GM12878 (cell line): ENCODE measurements around the gene POLR2F. TPM values are rescaled to one million over a fixed set of nuclear protein-coding genes. Genes with fewer than 3 reads are reported as not detected.
"Not testable (repeated sequence)": the region's sequence is repeated elsewhere in the genome, so short reads cannot be mapped to it uniquely, and the experiment has no call there.

ENCODE experiments used
- ATAC-seq: fragments of 200-7000 bp; cut with Tn5 transposase; 3 replicates; pipeline ENCODE4 v1.9.1; 2020; ENCODE audit warnings: mild to moderate bottlenecking, moderate library complexity
- BruUV-seq: library from RNA; stranded (reverse); fragments of 400-500 nt; replicated peaks from 2 replicates; lab custom pipeline; 2021; lab: Mats Ljungman, UMichigan
- CTCF ChIA-PET: fragments of 300-600 bp; sonication (Branson Sonifier 250); formaldehyde crosslinking; extraction: SDS; loops from one replicate; lab custom pipeline; 2021; ENCODE audit warnings: inconsistent platforms; lab: Yijun Ruan, JAX
- POLR2A ChIA-PET: fragments of 350-600 bp; formaldehyde crosslinking; extraction: SDS; loops from one replicate; lab custom pipeline; 2021; ENCODE audit warnings: inconsistent platforms; lab: Charles Lee
- RAD21 ChIA-PET: fragments of 300-600 bp; sonication (Branson Sonifier 250); formaldehyde crosslinking; loops from one replicate; lab custom pipeline; 2023; ENCODE audit warnings: antibody characterized with exemption; ENCODE audit not compliant: unreplicated experiment; lab: Charles Lee
- SMC1A ChIA-PET: fragments of 300-600 bp; sonication (Branson Sonifier 250); formaldehyde crosslinking; loops from one replicate; lab custom pipeline; 2023; ENCODE audit not compliant: unreplicated experiment, uncharacterized antibody; lab: Charles Lee
- DNase-seq: peaks from one replicate; pipeline ENCODE4 v3.0.0-alpha.2; 2011; ENCODE audit warnings: low read depth, low spot score
- FAIRE-seq: peaks from 3 replicates; lab custom pipeline; 2011; peaks lifted over from hg19 to GRCh38; lab: Jason Lieb, UNC
- H2AFZ ChIP-seq: 2 replicates; pipeline ENCODE4 v1.6.0; 2011; ENCODE audit warnings: low read depth, low read length, control low read depth; ENCODE audit not compliant: control insufficient read depth
- H3K27ac ChIP-seq: 2 replicates; pipeline ENCODE4 v1.5.1; 2011; ENCODE audit warnings: control low read depth; ENCODE audit not compliant: control insufficient read depth, insufficient read depth
- H3K27me3 ChIP-seq, 2 experiments: replicated peaks in 1 of 2; 2 replicates each; pipeline versions ENCODE4 v1.6.0 to v1.6.1; 2011; ENCODE audit warnings: low read length in 1 of 2; ENCODE audit not compliant: control insufficient read depth in 2 of 2, insufficient read depth in 2 of 2
- H3K36me3 ChIP-seq, 2 experiments: 2 replicates each; pipeline ENCODE4 v1.5.1; 2011; ENCODE audit warnings: low read length in 1 of 2; ENCODE audit not compliant: control insufficient read depth in 2 of 2, insufficient read depth in 2 of 2
- H3K4me1 ChIP-seq: 2 replicates; pipeline ENCODE4 v1.6.1; 2011; ENCODE audit warnings: mild to moderate bottlenecking, low read length, moderate library complexity, mixed read lengths; ENCODE audit not compliant: control insufficient read depth, insufficient read depth
- H3K4me2 ChIP-seq: 2 replicates; pipeline ENCODE4 v1.6.0; 2011; ENCODE audit warnings: control low read depth; ENCODE audit not compliant: control insufficient read depth, insufficient read depth
- H3K4me3 ChIP-seq: fragments of 200-600 bp; sonication (generic); 2 replicates; pipeline ENCODE4 v1.5.1; 2016
- H3K79me2 ChIP-seq: 2 replicates; pipeline ENCODE4 v1.6.0; 2011; ENCODE audit warnings: low read length; ENCODE audit not compliant: control insufficient read depth, insufficient read depth
- H3K9ac ChIP-seq: 2 replicates; pipeline ENCODE4 v1.8.0; 2011; ENCODE audit warnings: low read length, control low read depth, mixed read lengths; ENCODE audit not compliant: control insufficient read depth, insufficient read depth
- H3K9me3 ChIP-seq: replicated peaks from 3 replicates; pipeline ENCODE4 v1.5.1; 2011; ENCODE audit warnings: mild to moderate bottlenecking, low read length; ENCODE audit not compliant: control insufficient read depth, insufficient read depth
- H4K20me1 ChIP-seq: 2 replicates; pipeline ENCODE4 v1.6.0; 2011; ENCODE audit not compliant: control insufficient read depth, insufficient read depth
- ASH2L ChIP-seq: fragments of 300-600, 200-600 bp; sonication (generic); IDR thresholded peaks from 2 replicates; pipeline ENCODE4 v1.6.1; 2017; ENCODE audit warnings: low read depth, mild to moderate bottlenecking, borderline replicate concordance
- FOXM1 ChIP-seq: IDR thresholded peaks from 2 replicates; pipeline ENCODE4 v1.6.1; 2012; ENCODE audit warnings: low read depth, mild to moderate bottlenecking, inconsistent platforms, low read length, moderate library complexity
- MYC ChIP-seq: IDR thresholded peaks from 2 replicates; pipeline ENCODE4 v1.6.1; 2011; ENCODE audit warnings: mild to moderate bottlenecking, low read length, moderate library complexity, inconsistent platforms; ENCODE audit not compliant: insufficient read depth, insufficient replicate concordance, insufficient read length, severe bottlenecking
- ZNF274 ChIP-seq: IDR thresholded peaks from one replicate; pipeline ENCODE4 v1.8.0; 2011; ENCODE audit not compliant: insufficient read length, insufficient read depth
- WGBS: methylation state at CpG from one replicate; pipeline ENCODE4 v1.1.6; 2016; ENCODE audit warnings: low lambda C conversion rate; ENCODE audit not compliant: insufficient replicate concordance, insufficient coverage; ENCODE audit errors: missing lambda C conversion rate; 5-methylcytosine and 5-hydroxymethylcytosine counted together
- in situ Hi-C: fragments of 300-500 bp; cut with MboI; formaldehyde crosslinking; loops from 9 replicates; pipeline ENCODE4 v1.14.3; 2018; ENCODE audit warnings: mixed read lengths
- intact Hi-C: fragments of 100-400 bp; cut with micrococcal nuclease; formaldehyde crosslinking; loops from one replicate; pipeline ENCODE4 v1.14.2; 2022; ENCODE audit not compliant: unreplicated experiment
- polyA plus RNA-seq, 11 experiments: library from polyadenylated mRNA; depleted of rRNA in 4 of 11; unstranded in 6 of 11; stranded (reverse) in 5 of 11; fragments of >200 nt; fragmentation: Nextera tagmentation in 4 of 11; fragmentation: Illumina TruSeq in 1 of 11; extraction: Ambion mirVana in 4 of 11; extraction: Trizol in 1 of 11; gene quantifications; 1 replicate in 1 of 11; 2 replicates in 10 of 11; pipeline versions ENCODE4 v1.2.1 to v1.2.3, GENCODE V29; 2011 to 2016; ENCODE audit warnings: inconsistent platforms in 2 of 11, missing spikeins in 2 of 11, low read depth in 1 of 11
- total RNA-seq, 4 experiments: library from RNA; depleted of rRNA in 3 of 4; stranded (reverse); fragments of >200 nt in 3 of 4; fragmentation: Illumina TruSeq in 1 of 4; extraction: Trizol in 1 of 4; gene quantifications; 2 replicates each; pipeline versions ENCODE4 v1.2.1 to v1.2.3, GENCODE V29; 2013 to 2021
- TF ChIP-seq, protein P1 (sequence below), 3 experiments: IDR thresholded peaks in 2 of 3; conservative IDR thresholded peaks in 1 of 3; 2 replicates each; pipeline ENCODE4 v1.5.1; 2011; ENCODE audit warnings: low read depth in 3 of 3, low read length in 3 of 3, mild to moderate bottlenecking in 3 of 3, control low read depth in 2 of 3, moderate library complexity in 2 of 3, inconsistent platforms in 1 of 3, mixed read lengths in 1 of 3; ENCODE audit not compliant: control insufficient read depth in 2 of 3, insufficient read depth in 1 of 3; ENCODE audit errors: extremely low read depth in 1 of 3
- TF ChIP-seq, protein P2 (sequence below): fragments of 450-650 bp; IDR thresholded peaks from 2 replicates; pipeline ENCODE4 v1.6.1; 2018; ENCODE audit warnings: mild to moderate bottlenecking, low read depth, moderate library complexity; ENCODE audit not compliant: partially characterized antibody

Gene POLR2F
- total and polyA plus RNA-seq, 10 of the 15 experiments (the other 5 are each of a cell fraction or from before 2014, with no cell fraction given) = 71.9 to 218 (median 100.0) TPM

DNA sequence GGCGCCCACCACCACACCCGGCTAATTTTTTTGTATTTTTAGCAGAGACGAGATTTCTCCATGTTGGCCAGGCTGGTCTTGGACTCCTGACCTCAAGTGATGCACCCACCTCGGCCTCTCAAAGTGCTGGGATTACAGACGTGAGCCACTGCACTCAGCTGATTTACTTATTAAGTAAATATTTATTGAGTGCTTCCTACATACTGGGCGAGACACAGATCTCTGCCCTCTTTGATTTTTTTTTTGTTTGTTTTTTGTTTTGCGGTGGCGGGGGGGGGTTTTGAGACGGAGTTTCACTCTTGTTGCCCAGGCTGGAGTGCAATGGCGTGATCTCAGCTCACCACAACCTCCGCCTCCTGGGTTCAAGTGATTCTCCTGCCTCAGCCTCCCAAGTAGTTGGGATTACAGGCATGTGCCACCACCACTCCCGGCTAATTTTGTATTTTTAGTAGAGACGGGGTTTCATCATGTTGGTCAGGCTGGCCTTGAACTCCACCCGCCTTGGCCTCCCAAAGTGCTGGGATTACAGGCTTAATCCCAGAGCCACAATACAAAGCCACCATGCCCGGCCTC, 2.4 kb downstream of the POLR2F start:
- ATAC-seq, SMC1A ChIA-PET, H2AFZ ChIP-seq, H3K27me3 ChIP-seq, H3K9ac ChIP-seq, H3K4me1 ChIP-seq, POLR2A ChIA-PET, H4K20me1 ChIP-seq, in situ Hi-C loops, BruUV-seq, H3K4me3 ChIP-seq, H3K4me2 ChIP-seq, H3K9me3 ChIP-seq, FAIRE-seq, DNase-seq, H3K27ac ChIP-seq, intact Hi-C loops: not testable (repeated sequence)
- Histone ChIP-seq H3K79me2 (peaks cover 15% of the 10 kb centered on the region), H3K36me3 (peaks cover 8 to 21% of the 10 kb centered on the region in 2 experiments)
- WGBS = 88% methylated on average over 14 of the region's 15 CpGs
- CTCF ChIA-PET = interaction anchor here (1.1 to 4.8 kb wide), 2 partner anchors 10 to 313 kb away, joined by 3 to 42 read pairs; no protein-coding TSS in a partner anchor
- RAD21 ChIA-PET = interaction anchor here (0.6 kb wide), 1 partner anchor 29 kb away, joined by 3 read pairs; no protein-coding TSS in a partner anchor

DNA sequence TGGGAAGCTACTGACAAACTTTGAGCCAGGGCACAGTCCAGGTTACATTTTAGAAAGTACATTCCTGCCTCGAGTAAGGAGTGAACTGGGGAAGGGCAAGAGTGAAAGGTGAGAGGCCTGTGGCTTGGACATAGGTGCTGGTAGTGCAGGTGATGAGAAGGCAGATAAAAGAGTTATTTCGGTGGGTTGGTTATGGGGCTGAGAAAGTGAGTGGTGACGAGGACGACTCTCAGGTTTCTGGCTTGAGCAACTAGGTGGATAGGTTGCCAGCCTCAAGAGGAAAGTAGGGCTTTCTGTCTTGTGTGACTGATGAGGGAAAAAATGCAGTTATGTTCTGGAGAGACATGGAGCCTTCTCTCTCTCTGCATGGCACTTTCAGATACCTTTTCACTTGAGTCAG, 3.7 kb downstream of the POLR2F start:
- ChIA-PET SMC1A (no interaction called here), POLR2A (no interaction called here), RAD21 (no interaction called here), CTCF (no interaction called here)
- DNase-seq = no peak
- Histone ChIP-seq H2AFZ (no peak overlapping the region), H3K27ac (no peak overlapping the region), H3K4me1 (peaks cover 4% of the 10 kb centered on the region; the same call in 1 of the 2 replicates), H4K20me1 (no peaks in the 10 kb centered on the region), H3K4me3 (no peak overlapping the region), H3K79me2 (peaks cover 15% of the 10 kb centered on the region), H3K27me3 (0 out of 4 replicates have a peak, but pooled peaks cover 0 to 1% of the 10 kb centered on the region in 2 experiments), H3K4me2 (no peak overlapping the region), H3K36me3 (peaks cover 9 to 27% of the 10 kb centered on the region in 2 experiments), H3K9ac (no peak overlapping the region), H3K9me3 (no peaks in the 10 kb centered on the region)
- no peak for FAIRE-seq
- WGBS = 85% methylated on average over 4 of the region's 4 CpGs
- in situ Hi-C loops = no loop called here
- ATAC-seq = no peak
- intact Hi-C loops = no loop called here
- TSS peak; percentile 25 for BruUV-seq
- TF ChIP-seq, protein P1, sequence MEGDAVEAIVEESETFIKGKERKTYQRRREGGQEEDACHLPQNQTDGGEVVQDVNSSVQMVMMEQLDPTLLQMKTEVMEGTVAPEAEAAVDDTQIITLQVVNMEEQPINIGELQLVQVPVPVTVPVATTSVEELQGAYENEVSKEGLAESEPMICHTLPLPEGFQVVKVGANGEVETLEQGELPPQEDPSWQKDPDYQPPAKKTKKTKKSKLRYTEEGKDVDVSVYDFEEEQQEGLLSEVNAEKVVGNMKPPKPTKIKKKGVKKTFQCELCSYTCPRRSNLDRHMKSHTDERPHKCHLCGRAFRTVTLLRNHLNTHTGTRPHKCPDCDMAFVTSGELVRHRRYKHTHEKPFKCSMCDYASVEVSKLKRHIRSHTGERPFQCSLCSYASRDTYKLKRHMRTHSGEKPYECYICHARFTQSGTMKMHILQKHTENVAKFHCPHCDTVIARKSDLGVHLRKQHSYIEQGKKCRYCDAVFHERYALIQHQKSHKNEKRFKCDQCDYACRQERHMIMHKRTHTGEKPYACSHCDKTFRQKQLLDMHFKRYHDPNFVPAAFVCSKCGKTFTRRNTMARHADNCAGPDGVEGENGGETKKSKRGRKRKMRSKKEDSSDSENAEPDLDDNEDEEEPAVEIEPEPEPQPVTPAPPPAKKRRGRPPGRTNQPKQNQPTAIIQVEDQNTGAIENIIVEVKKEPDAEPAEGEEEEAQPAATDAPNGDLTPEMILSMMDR (IDR thresholded peaks at IDR 0.05 in 2 of 3, conservative IDR thresholded peaks at IDR 0.05 in 1 of 3; ENCODE audit: control insufficient read depth in 2 of 3, extremely low read depth in 1 of 3, insufficient read depth in 1 of 3, low read depth in 3 of 3, low read length in 3 of 3) = no peak
- TF ChIP-seq, protein P2, sequence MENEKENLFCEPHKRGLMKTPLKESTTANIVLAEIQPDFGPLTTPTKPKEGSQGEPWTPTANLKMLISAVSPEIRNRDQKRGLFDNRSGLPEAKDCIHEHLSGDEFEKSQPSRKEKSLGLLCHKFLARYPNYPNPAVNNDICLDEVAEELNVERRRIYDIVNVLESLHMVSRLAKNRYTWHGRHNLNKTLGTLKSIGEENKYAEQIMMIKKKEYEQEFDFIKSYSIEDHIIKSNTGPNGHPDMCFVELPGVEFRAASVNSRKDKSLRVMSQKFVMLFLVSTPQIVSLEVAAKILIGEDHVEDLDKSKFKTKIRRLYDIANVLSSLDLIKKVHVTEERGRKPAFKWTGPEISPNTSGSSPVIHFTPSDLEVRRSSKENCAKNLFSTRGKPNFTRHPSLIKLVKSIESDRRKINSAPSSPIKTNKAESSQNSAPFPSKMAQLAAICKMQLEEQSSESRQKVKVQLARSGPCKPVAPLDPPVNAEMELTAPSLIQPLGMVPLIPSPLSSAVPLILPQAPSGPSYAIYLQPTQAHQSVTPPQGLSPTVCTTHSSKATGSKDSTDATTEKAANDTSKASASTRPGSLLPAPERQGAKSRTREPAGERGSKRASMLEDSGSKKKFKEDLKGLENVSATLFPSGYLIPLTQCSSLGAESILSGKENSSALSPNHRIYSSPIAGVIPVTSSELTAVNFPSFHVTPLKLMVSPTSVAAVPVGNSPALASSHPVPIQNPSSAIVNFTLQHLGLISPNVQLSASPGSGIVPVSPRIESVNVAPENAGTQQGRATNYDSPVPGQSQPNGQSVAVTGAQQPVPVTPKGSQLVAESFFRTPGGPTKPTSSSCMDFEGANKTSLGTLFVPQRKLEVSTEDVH = no peak
- TF ChIP-seq ASH2L = no peak
- no peak for TF ChIP-seq ZNF274
- TF ChIP-seq FOXM1 = no peak
- no peak for TF ChIP-seq MYC
